HepG2 (cell line): ENCODE results near the gene RELB. TPM values are rescaled to one million over a fixed set of nuclear protein-coding genes. Genes with fewer than 3 reads are reported as not detected.

Experiments used
- ATAD3A ChIP-seq: sonication (generic); formaldehyde crosslinking; IDR thresholded peaks from 2 replicates; pipeline ENCODE4 v1.4.0; 2020; ENCODE audit warnings: missing genetic modification reagents
- ATF3 ChIP-seq: sonication (generic); formaldehyde crosslinking; IDR thresholded peaks from 2 replicates; pipeline ENCODE4 v1.4.0; 2020; ENCODE audit warnings: missing genetic modification reagents
- ATF5 ChIP-seq: sonication (generic); formaldehyde crosslinking; IDR thresholded peaks from 2 replicates; pipeline ENCODE4 v1.4.0; 2020; ENCODE audit warnings: mild to moderate bottlenecking, low read depth, missing genetic modification reagents
- CBX5 ChIP-seq: sonication (generic); formaldehyde crosslinking; IDR thresholded peaks from 2 replicates; pipeline ENCODE4 v1.4.0; 2020; ENCODE audit warnings: missing genetic modification reagents, borderline replicate concordance
- DMAP1 ChIP-seq: IDR thresholded peaks from 2 replicates; pipeline ENCODE4 v1.6.1; 2016
- ELF1 ChIP-seq: sonication (generic); formaldehyde crosslinking; IDR thresholded peaks from 2 replicates; pipeline ENCODE4 v1.4.0; 2020; ENCODE audit warnings: missing genetic modification reagents
- ELF3 ChIP-seq: IDR thresholded peaks from 2 replicates; pipeline ENCODE4 v1.6.1; 2016; ENCODE audit warnings: missing genetic modification reagents, missing compliant biosample characterization
- FUBP1 ChIP-seq: sonication (generic); formaldehyde crosslinking; IDR thresholded peaks from 2 replicates; pipeline ENCODE4 v1.5.1; 2020; ENCODE audit warnings: missing genetic modification reagents, mild to moderate bottlenecking, borderline replicate concordance
- MAFG ChIP-seq: sonication (generic); formaldehyde crosslinking; IDR thresholded peaks from 2 replicates; pipeline ENCODE4 v1.5.1; 2020; ENCODE audit warnings: mild to moderate bottlenecking, missing genetic modification reagents
- MTF2 ChIP-seq: sonication (generic); formaldehyde crosslinking; IDR thresholded peaks from 2 replicates; pipeline ENCODE4 v1.5.0; 2020; ENCODE audit warnings: missing genetic modification reagents, borderline replicate concordance
- NAIF1 ChIP-seq: sonication (generic); formaldehyde crosslinking; IDR thresholded peaks from 2 replicates; pipeline ENCODE4 v1.5.0; 2020; ENCODE audit warnings: mild to moderate bottlenecking, missing genetic modification reagents, borderline replicate concordance
- RAD51 ChIP-seq: fragments of 450-650 bp; IDR thresholded peaks from 2 replicates; pipeline ENCODE4 v1.6.1; 2016; ENCODE audit warnings: borderline replicate concordance
- RFX3 ChIP-seq: IDR thresholded peaks from 2 replicates; pipeline ENCODE4 v1.6.1; 2016; ENCODE audit warnings: missing biosample characterization, missing genetic modification reagents
- SMC3 ChIP-seq: IDR thresholded peaks from 2 replicates; pipeline ENCODE4 v1.6.1; 2011; ENCODE audit warnings: low read length, improper control_type of control experiment
- SP4 ChIP-seq: sonication (generic); formaldehyde crosslinking; IDR thresholded peaks from 2 replicates; pipeline ENCODE4 v1.8.1; 2023; ENCODE audit warnings: mild to moderate bottlenecking, missing genetic modification reagents
- TCF7 ChIP-seq: sonication (generic); IDR thresholded peaks from 2 replicates; pipeline ENCODE4 v1.6.1; 2016; ENCODE audit warnings: antibody characterized with exemption, low read depth
- TSC22D2 ChIP-seq: sonication (generic); formaldehyde crosslinking; IDR thresholded peaks from 2 replicates; pipeline ENCODE4 v1.5.1; 2020; ENCODE audit warnings: missing genetic modification reagents, mild to moderate bottlenecking, borderline replicate concordance
- ZBTB38 ChIP-seq: sonication (generic); formaldehyde crosslinking; IDR thresholded peaks from 2 replicates; pipeline ENCODE4 v1.5.1; 2020; ENCODE audit warnings: mild to moderate bottlenecking, missing genetic modification reagents
- ZNF224 ChIP-seq: sonication (generic); formaldehyde crosslinking; IDR thresholded peaks from 2 replicates; pipeline ENCODE4 v1.5.0; 2020; ENCODE audit warnings: mild to moderate bottlenecking, missing genetic modification reagents
- ZNF382 ChIP-seq: sonication (generic); formaldehyde crosslinking; IDR thresholded peaks from 2 replicates; pipeline ENCODE4 v1.5.0; 2020; ENCODE audit warnings: missing genetic modification reagents, mild to moderate bottlenecking, borderline replicate concordance
- ZNF430 ChIP-seq: sonication (generic); formaldehyde crosslinking; IDR thresholded peaks from 2 replicates; pipeline ENCODE4 v1.9.0; 2021; ENCODE audit warnings: mild to moderate bottlenecking, missing genetic modification reagents
- polyA plus RNA-seq, 8 experiments: library from polyadenylated mRNA; depleted of rRNA in 3 of 8; stranded (reverse) in 7 of 8; unstranded in 1 of 8; fragments of >200 nt; fragmentation: Illumina TruSeq in 4 of 8; extraction: Trizol in 4 of 8; gene quantifications; 2 replicates each; pipeline versions ENCODE4 v1.2.1 to v1.2.3, GENCODE V29; 2011 to 2016; ENCODE audit warnings: low read depth in 4 of 8, missing spikeins in 1 of 8, mixed read lengths in 1 of 8; ENCODE audit not compliant: insufficient read depth in 1 of 8
- total RNA-seq, 5 experiments: library from RNA; depleted of rRNA; stranded (reverse); fragments of >200 nt; fragmentation: Illumina TruSeq; extraction: Trizol; gene quantifications; 2 replicates each; pipeline ENCODE4 v1.2.3, GENCODE V29; 2016; ENCODE audit warnings: low read depth in 1 of 5
- TF ChIP-seq, protein P1 (sequence below): sonication (generic); formaldehyde crosslinking; IDR thresholded peaks from 2 replicates; pipeline ENCODE4 v1.4.0; 2020; ENCODE audit warnings: missing genetic modification reagents
- TF ChIP-seq, protein P2 (sequence below): IDR thresholded peaks from 2 replicates; pipeline ENCODE4 v1.6.1; 2016
- TF ChIP-seq, protein P3 (sequence below), 2 experiments: fragments of 450-650 bp in 1 of 2; sonication (generic) in 1 of 2; formaldehyde crosslinking; IDR thresholded peaks; 2 replicates each; pipeline versions ENCODE4 v1.5.0 to v1.8.0; 2020 to 2022; ENCODE audit warnings: mild to moderate bottlenecking in 1 of 2, missing genetic modification reagents in 1 of 2

Gene RELB
- total and polyA plus RNA-seq, 2 of the 13 experiments (the other 11 are each of a cell fraction or from before 2014, with no cell fraction given): 1.9 to 3.5 TPM

DNA sequence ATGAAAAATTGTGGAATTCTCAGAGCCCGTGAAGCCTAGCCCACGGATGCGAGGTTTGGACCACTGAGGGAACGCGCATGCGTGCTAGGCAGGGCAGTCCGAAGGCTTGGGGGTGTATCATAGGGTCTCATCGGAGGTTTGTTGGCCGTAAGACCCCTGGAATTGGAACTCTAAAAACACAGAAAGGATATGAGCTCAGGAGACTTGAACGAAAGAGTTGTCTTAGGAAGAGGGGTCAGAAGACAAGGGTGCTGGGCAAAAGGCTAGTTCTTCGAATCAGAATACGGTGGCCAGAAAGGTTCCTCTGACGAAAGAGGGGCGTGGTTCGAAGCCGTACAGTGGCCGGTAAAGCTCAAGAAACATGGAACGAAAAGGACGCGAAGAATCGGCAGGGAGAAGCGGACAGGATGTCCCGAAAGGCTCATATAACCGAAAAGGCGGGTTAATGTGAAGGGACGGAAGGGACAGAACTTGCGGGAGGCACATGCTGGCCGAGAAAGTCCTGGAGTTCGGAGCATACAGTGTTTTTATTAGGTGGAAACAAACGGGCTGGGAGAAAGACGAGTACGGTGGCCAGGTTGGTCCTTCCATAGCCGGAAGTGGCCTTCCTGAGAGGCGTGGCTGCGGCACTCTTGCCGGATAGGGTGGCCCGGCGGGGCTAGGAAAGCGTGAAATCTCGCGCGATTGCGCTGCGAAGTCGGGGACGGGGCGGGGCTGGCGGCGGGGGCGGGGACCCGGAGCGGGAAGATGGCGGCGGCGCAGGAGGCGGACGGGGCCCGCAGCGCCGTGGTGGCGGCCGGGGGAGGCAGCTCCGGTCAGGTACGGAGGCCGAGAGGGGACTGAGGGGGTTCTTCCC is 46.4 kb upstream of the RELB start, which contains the start of gene CLPTM1 (continued):
- TF ChIP-seq, protein P1, sequence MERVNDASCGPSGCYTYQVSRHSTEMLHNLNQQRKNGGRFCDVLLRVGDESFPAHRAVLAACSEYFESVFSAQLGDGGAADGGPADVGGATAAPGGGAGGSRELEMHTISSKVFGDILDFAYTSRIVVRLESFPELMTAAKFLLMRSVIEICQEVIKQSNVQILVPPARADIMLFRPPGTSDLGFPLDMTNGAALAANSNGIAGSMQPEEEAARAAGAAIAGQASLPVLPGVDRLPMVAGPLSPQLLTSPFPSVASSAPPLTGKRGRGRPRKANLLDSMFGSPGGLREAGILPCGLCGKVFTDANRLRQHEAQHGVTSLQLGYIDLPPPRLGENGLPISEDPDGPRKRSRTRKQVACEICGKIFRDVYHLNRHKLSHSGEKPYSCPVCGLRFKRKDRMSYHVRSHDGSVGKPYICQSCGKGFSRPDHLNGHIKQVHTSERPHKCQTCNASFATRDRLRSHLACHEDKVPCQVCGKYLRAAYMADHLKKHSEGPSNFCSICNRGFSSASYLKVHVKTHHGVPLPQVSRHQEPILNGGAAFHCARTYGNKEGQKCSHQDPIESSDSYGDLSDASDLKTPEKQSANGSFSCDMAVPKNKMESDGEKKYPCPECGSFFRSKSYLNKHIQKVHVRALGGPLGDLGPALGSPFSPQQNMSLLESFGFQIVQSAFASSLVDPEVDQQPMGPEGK (CRISPR knock-in tag): no peak
- TF ChIP-seq RFX3 (CRISPR knock-in tag): no peak
- TF ChIP-seq ELF3 (CRISPR knock-in tag): peak; percentile 52; the same call in 1 of the 2 replicates
- no peak for TF ChIP-seq RAD51
- no peak for TF ChIP-seq ATF5 (CRISPR knock-in tag)
- TF ChIP-seq, protein P2, sequence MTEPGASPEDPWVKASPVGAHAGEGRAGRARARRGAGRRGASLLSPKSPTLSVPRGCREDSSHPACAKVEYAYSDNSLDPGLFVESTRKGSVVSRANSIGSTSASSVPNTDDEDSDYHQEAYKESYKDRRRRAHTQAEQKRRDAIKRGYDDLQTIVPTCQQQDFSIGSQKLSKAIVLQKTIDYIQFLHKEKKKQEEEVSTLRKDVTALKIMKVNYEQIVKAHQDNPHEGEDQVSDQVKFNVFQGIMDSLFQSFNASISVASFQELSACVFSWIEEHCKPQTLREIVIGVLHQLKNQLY (CRISPR knock-in tag): no peak
- TF ChIP-seq ZNF224 (CRISPR knock-in tag): no peak; the same call in 1 of the 2 replicates
- peak; percentile 95 for TF ChIP-seq ELF1 (CRISPR knock-in tag)
- no peak for TF ChIP-seq ATF3 (CRISPR knock-in tag)
- no peak for TF ChIP-seq NAIF1
- no peak for TF ChIP-seq TCF7
- TF ChIP-seq, protein P3, sequence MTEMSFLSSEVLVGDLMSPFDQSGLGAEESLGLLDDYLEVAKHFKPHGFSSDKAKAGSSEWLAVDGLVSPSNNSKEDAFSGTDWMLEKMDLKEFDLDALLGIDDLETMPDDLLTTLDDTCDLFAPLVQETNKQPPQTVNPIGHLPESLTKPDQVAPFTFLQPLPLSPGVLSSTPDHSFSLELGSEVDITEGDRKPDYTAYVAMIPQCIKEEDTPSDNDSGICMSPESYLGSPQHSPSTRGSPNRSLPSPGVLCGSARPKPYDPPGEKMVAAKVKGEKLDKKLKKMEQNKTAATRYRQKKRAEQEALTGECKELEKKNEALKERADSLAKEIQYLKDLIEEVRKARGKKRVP (CRISPR knock-in tag; IDR thresholded peaks at IDR 0.05): no peak; a peak in 1 of 4 replicates
- peak; percentile 88; the same call in 1 of the 2 replicates for TF ChIP-seq DMAP1 (CRISPR knock-in tag)
- peak; percentile 80 for TF ChIP-seq ZNF430 (CRISPR knock-in tag)
- no peak for TF ChIP-seq MTF2
- no peak for TF ChIP-seq FUBP1
- no peak for TF ChIP-seq ZNF382 (CRISPR knock-in tag)
- no peak for TF ChIP-seq MAFG
- TF ChIP-seq CBX5 (CRISPR knock-in tag): no peak
- no peak; the same call in none of the 2 replicates for TF ChIP-seq SP4 (CRISPR knock-in tag)
- no peak; the same call in 1 of the 2 replicates for TF ChIP-seq SMC3
- TF ChIP-seq TSC22D2: no peak
- TF ChIP-seq ZBTB38: peak; percentile 6; the same call in 1 of the 2 replicates
- TF ChIP-seq ATAD3A (CRISPR knock-in tag): no peak
